ENCODE data around the gene SURF4.

DNA sequence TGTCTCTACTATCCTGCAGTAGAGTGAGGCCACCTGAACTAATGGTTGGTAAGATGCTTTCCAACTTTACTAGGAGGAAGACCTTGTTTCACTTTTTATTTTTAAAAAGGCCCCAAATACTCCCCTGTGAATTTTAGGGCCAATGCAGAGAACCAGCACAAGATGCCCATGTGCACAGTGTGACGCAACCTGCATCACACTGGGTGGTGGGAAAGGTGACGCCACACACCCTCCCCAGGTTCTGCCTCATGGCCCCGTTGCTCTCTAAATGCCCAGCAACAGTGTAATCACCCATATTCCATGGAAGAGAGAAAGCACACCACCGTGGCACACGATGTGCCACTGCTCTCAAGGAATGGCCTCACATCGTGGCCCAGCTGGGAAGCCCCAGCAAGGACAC is 6.4 kb downstream of the SURF4 start:
- TF ChIP-seq, protein P1, sequence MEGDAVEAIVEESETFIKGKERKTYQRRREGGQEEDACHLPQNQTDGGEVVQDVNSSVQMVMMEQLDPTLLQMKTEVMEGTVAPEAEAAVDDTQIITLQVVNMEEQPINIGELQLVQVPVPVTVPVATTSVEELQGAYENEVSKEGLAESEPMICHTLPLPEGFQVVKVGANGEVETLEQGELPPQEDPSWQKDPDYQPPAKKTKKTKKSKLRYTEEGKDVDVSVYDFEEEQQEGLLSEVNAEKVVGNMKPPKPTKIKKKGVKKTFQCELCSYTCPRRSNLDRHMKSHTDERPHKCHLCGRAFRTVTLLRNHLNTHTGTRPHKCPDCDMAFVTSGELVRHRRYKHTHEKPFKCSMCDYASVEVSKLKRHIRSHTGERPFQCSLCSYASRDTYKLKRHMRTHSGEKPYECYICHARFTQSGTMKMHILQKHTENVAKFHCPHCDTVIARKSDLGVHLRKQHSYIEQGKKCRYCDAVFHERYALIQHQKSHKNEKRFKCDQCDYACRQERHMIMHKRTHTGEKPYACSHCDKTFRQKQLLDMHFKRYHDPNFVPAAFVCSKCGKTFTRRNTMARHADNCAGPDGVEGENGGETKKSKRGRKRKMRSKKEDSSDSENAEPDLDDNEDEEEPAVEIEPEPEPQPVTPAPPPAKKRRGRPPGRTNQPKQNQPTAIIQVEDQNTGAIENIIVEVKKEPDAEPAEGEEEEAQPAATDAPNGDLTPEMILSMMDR (IDR thresholded peaks at IDR 0.05): no peak
- no peak for TF ChIP-seq EZH2 (IDR thresholded peaks at IDR 0.05; ENCODE audit: borderline replicate concordance, insufficient read depth, low read depth, low read length, poor library complexity, severe bottlenecking)
